Testis (tissue), 3 donors: ENCODE measurements around the gene FHOD1. TPM values are rescaled to one million over a fixed set of nuclear protein-coding genes. Genes with fewer than 3 reads are reported as not detected.

ENCODE experiments used
- DNase-seq: peaks from one replicate; pipeline ENCODE4 v3.0.0-alpha.2; 2019
- H3K27ac ChIP-seq, 2 donors: fragments of 200-600 bp; sonication (generic); one replicate each; pipeline ENCODE4 v1.5.1; 2019
- H3K27me3 ChIP-seq: fragments of 200-600 bp; sonication (generic); one replicate; pipeline ENCODE4 v1.5.1; 2019
- H3K36me3 ChIP-seq: fragments of 200-600 bp; sonication (generic); one replicate; pipeline ENCODE4 v1.5.1; 2017; ENCODE audit warnings: low read depth; ENCODE audit errors: missing control alignments
- H3K4me1 ChIP-seq: fragments of 200-600 bp; sonication (generic); one replicate; pipeline ENCODE4 v1.5.1; 2019
- H3K4me3 ChIP-seq, 2 donors: fragments of 200-600 bp; sonication (generic); one replicate each; pipeline ENCODE4 v1.5.1; 2017 to 2019
- H3K9me3 ChIP-seq: fragments of 200-600 bp; sonication (generic); one replicate; pipeline ENCODE4 v1.5.1; 2017
- CTCF ChIP-seq, 3 experiments: fragments of 450-650 bp in 2 of 3; fragments of 200-600 bp in 1 of 3; sonication (generic) in 1 of 3; IDR thresholded peaks; one replicate each; pipeline ENCODE4 v1.5.1; 2016 to 2019; ENCODE audit warnings: antibody characterized with exemption in 3 of 3, mild to moderate bottlenecking in 2 of 3, moderate library complexity in 1 of 3
- POLR2A ChIP-seq: fragments of 450-650 bp; IDR thresholded peaks from one replicate; pipeline ENCODE4 v1.6.1; 2017; ENCODE audit warnings: antibody characterized with exemption, mild to moderate bottlenecking, moderate library complexity
- WGBS, 2 donors: methylation state at CpG; one replicate each; pipeline ENCODE4 v1.1.5; 2018; 5-methylcytosine and 5-hydroxymethylcytosine counted together
- intact Hi-C: fragments of 100-400 bp; cut with DNase I; formaldehyde crosslinking; loops from one replicate; pipeline ENCODE4 v1.15.1; 2023; ENCODE audit warnings: low total_unique reads
- polyA plus RNA-seq: library from polyadenylated mRNA; stranded (reverse); fragments of 350-450 nt; fragmentation: Illumina TruSeq; extraction: RNeasy Lipid Tissue Mini Kit (QIAGEN cat#74804); gene quantifications from one replicate; pipeline ENCODE4 v1.2.3, GENCODE V29; 2014; ENCODE audit warnings: low read depth, low replicate concordance; ENCODE audit not compliant: insufficient read depth
- total RNA-seq, 2 donors: library from RNA; depleted of rRNA; stranded (reverse); fragments of >200 nt; gene quantifications; one replicate each; pipeline ENCODE4 v1.2.3, GENCODE V29; 2016

Gene FHOD1
- total and polyA plus RNA-seq, 3 donors from 2014 or later = 17.0 to 40.0 (median 28.8) TPM

GRCh38 chr16:67201411-67202345, 45.6 kb downstream of the FHOD1 start:
- no peak for TF ChIP-seq POLR2A
- no peak for TF ChIP-seq CTCF (IDR thresholded peaks at IDR 0.05)
- no peaks in the 10 kb centered on the region for H3K9me3 ChIP-seq
- H3K4me3 ChIP-seq = no peak overlapping the region
- intact Hi-C loops = no loop called here
- no peaks in the 10 kb centered on the region for H3K36me3 ChIP-seq
- 94 to 96% methylated on average over 18 to 40 of the region's 40 CpGs for WGBS, 2 donors
- DNase-seq = no peak
- no peak overlapping the region for H3K27ac ChIP-seq
- H3K27me3 ChIP-seq = no peaks in the 10 kb centered on the region
- peaks cover 17% of the 10 kb centered on the region for H3K4me1 ChIP-seq

- Histone ChIP-seq H3K27me3 (no peaks in the 10 kb centered on the region), H3K27ac (no peak overlapping the region), H3K9me3 (no peaks in the 10 kb centered on the region), H3K4me3 (no peak overlapping the region), H3K36me3 (no peaks in the 10 kb centered on the region), H3K4me1 (peaks cover 17% of the 10 kb centered on the region)
- intact Hi-C loops = no loop called here
- TF ChIP-seq POLR2A (no peak), CTCF (IDR thresholded peaks at IDR 0.05) (no peak)
- WGBS, 2 donors = 85% methylated on average over 6 of the region's 8 CpGs; no CpG with 5 or more reads in 1 of the 2 donors
- no peak for DNase-seq
Measured at GRCh38 chr16:67200491-67200890, 46.8 kb downstream of the FHOD1 start.

GRCh38 chr16:67199808-67200198, 47.5 kb downstream of the FHOD1 start:
- intact Hi-C loops = no loop called here
- no peaks in the 10 kb centered on the region for H3K27me3 ChIP-seq
- no peaks in the 10 kb centered on the region for H3K36me3 ChIP-seq
- no peak for TF ChIP-seq CTCF (IDR thresholded peaks at IDR 0.05)
- TF ChIP-seq POLR2A = no peak
- H3K27ac ChIP-seq = no peak overlapping the region
- DNase-seq = peak; percentile 36
- peaks cover 17% of the 10 kb centered on the region for H3K4me1 ChIP-seq
- no peaks in the 10 kb centered on the region for H3K9me3 ChIP-seq
- WGBS, 2 donors = 44 to 46% methylated on average over 10 to 21 of the region's 22 CpGs
- peak overlapping the region; percentile 41 to 48 for H3K4me3 ChIP-seq

- H3K36me3 ChIP-seq = no peaks in the 10 kb centered on the region
- no peaks in the 10 kb centered on the region for H3K9me3 ChIP-seq
- peak within 1 kb of the TSS; percentile 41 to 48 for H3K4me3 ChIP-seq
- WGBS, 2 donors = 33 to 34% methylated on average over 22 to 61 of the region's 61 CpGs
- H3K4me1 ChIP-seq = peaks cover 17% of the 10 kb centered on the region
- TF ChIP-seq CTCF (IDR thresholded peaks at IDR 0.05) = peak in 1 of 3 experiments; percentile 26
- no peak for TF ChIP-seq POLR2A
- H3K27ac ChIP-seq = no peak within 1 kb of the TSS
- H3K27me3 ChIP-seq = no peaks in the 10 kb centered on the region
- intact Hi-C loops = no loop called here
- peak; percentile 49 for DNase-seq
Measured at GRCh38 chr16:67199011-67199807, 48.1 kb downstream of the FHOD1 start, which contains the start of gene ELMO3. Gene ELMO3, plus strand, starts transcription at chr16:67199131. Its CDS starts 196 bp downstream, at chr16:67199327.
